NCI-H446 treated with DMSO at 0.1 percent for 48 hours (cell line): ENCODE data around the gene TIE1.

Source experiments
- DNase-seq: peaks from one replicate; lab custom pipeline; 2025; lab: John Stamatoyannopoulos, UW

The TIE1 gene

DNA sequence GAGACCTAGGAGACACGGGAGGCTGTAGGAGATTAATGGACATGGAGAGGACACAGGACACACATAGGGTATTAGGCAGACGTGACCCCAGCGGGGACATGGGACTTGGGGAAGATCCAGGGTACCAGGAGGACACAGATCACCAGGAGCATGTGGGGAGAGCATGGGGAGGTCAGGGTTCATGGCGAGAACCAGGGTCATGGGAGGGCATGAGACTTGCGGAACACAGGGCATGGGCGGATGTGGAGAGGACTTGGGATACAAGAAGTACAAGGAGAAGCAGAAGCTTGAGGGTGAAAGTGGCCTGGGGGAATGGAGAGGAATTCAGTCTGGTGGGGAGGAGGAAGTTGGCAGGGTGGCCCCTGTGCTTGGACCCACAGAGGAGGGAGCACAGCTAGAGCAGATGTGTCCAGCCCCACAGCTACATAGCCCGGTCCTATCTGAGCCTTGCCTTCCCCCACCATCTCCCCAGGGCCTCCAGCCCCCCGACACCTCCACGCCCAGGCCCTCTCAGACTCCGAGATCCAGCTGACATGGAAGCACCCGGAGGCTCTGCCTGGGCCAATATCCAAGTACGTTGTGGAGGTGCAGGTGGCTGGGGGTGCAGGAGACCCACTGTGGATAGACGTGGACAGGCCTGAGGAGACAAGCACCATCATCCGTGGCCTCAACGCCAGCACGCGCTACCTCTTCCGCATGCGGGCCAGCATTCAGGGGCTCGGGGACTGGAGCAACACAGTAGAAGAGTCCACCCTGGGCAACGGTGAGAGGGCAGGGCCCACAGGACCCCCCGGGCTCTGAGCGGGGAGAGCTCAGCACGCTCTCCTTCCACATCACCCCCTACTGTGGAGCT is 12.1 kb downstream of the TIE1 start:
- DNase-seq = no peak

DNA sequence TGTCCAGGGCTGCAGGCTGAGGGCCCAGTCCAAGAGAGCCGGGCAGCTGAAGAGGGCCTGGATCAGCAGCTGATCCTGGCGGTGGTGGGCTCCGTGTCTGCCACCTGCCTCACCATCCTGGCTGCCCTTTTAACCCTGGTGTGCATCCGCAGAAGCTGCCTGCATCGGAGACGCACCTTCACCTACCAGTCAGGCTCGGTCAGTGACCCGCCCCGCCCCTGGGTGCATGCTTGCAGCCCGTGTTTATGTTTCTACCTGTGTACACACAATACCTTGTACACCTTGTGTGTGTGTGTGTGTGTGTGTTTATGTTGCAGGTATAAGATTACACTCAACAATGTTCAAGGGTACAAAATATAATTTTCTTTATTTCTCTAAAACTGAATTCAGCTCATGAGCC is 13.0 kb downstream of the TIE1 start:
- no peak for DNase-seq

- DNase-seq = no peak
Measured at GRCh38 chr1:43314233-43314632, 13.5 kb downstream of the TIE1 start.

- no peak for DNase-seq
Measured at GRCh38 chr1:43315481-43315880, 14.7 kb downstream of the TIE1 start.

DNA sequence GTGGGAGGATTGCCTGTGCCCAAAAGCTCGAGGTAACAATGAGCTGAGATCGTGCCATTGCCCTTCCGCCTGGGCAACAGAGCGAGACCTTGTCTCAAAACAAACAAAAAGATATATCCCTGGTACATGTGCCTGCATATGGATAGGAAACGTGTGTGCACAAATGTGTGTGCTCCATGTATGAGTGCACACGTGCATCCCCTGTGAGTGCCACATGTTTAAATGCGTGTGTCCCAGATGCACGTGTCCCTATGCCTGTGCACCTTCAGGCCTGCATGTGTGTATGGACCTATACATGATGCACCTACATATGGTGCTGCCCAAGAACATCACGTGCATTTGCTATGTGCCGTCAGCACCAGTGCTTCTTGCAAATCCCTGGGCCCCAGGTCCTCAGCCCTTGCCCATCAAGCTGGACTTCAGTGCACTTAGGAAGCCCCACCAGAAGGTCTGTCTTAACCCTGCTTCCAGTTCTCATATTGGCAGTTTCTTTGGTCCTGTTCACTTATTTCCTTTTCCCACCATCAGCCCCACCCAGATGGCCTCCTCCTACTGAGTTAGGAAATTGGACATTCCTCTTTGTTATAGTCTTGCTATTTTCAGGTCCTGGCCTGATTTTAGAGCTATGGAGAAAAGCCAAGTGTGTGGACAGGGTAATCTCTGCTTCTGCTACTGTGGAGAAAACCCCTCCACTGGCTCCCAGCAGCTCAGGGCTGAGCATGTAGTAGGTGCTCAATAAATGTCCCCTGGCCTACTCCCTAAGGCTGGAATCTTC is 15.4 kb downstream of the TIE1 start:
- DNase-seq = no peak

DNA sequence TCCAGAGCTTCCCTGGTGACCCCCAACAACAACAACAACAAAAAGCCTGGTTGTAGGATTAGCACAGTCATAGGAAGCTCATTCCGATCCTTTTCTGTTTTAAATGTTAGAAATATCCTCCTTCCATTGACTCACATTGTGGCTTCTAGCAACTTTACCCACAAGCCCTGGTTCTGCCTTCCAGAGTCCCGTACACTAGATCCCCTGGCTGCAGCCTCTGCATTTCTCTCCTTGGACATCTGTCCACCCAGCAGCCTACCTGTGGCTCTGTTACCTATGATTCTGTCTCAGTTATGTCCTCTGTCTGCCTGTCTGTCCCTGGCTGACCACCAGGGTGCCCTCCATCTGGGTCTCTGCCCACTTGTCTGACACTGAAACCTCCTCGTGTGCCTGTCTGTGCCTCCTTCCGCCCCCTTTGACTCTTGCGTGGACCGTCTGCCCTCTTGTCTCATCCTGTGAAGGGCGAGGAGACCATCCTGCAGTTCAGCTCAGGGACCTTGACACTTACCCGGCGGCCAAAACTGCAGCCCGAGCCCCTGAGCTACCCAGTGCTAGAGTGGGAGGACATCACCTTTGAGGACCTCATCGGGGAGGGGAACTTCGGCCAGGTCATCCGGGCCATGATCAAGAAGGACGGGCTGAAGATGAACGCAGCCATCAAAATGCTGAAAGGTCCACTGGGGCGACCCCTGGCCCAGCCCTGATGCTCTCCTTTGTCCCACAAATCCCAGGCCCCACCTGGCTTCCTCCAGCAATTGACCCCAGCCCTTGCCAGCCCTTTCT is 16.1 kb downstream of the TIE1 start:
- DNase-seq = no peak

DNA sequence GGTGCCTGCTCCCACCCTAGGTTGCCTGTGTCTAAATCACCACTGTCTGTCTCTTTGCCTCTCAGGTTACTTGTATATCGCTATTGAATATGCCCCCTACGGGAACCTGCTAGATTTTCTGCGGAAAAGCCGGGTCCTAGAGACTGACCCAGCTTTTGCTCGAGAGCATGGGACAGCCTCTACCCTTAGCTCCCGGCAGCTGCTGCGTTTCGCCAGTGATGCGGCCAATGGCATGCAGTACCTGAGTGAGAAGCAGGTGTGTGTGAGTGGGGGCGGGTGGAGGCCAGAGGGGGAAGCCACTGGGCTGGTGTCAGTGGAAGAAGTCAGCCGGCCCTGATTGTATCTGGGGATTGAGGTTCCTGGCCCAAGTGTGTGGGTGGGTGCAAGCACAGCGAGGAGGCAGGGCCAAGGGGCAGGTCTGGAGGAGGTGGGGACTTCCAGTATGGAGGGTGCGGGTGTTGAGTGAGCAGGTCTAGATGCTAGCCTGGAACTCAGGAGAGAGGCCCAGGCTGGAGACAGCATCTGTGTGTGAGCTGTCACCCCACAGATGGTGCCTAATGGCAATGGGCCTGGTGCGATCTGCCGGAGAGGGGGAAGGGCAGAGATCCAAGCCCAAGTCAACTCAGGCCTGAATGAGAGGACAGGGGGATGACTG is 17.2 kb downstream of the TIE1 start:
- DNase-seq = no peak

GRCh38 chr1:43318831-43319230 is 18.0 kb downstream of the TIE1 start:
- no peak for DNase-seq

GRCh38 chr1:43319288-43319687 is 18.5 kb downstream of the TIE1 start:
- no peak for DNase-seq

GRCh38 chr1:43319766-43320165 is 19.0 kb downstream of the TIE1 start:
- no peak for DNase-seq

DNA sequence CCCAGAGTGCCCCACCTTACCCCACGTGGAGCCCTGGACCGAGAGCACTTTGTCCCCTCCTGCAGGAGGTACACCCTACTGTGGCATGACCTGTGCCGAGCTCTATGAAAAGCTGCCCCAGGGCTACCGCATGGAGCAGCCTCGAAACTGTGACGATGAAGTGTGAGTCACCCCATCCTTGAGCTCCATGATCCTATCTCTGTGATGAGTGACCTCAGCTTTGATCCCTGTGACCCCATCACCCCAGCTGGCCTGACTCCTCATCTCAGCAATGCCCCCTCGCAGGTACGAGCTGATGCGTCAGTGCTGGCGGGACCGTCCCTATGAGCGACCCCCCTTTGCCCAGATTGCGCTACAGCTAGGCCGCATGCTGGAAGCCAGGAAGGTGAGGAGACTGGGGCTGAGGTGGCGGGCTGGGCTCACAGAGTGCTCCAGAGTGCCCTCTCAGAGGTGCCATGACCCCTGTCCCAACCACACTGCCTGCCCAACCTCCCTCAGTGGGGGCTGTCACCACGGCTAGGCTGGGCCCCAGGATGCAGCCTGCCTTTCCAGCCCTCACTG is 20.6 kb downstream of the TIE1 start:
- DNase-seq = no peak

- DNase-seq = no peak
Measured at GRCh38 chr1:43322506-43322905, 21.7 kb downstream of the TIE1 start.

- DNase-seq = no peak
Measured at GRCh38 chr1:43324810-43325209, 24.0 kb downstream of the TIE1 start.

DNA sequence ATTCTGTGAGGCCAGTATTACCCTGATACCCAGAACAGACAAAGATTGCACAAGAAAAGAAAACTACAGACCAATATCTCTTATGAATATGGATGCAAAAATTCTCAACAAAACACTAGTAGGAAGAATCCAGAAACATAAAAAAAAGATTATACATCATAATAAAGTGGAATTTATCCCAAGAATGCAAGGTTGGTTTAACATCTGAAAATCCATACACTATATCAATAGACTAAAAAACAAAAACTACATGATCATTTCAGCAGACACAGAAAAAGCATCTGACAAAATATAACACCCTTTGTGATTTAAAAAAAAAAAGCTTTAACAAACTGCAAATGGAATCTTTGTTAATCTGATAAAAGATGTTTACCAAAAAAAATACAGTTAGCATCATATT is 24.6 kb downstream of the TIE1 start:
- no peak for DNase-seq

DNA sequence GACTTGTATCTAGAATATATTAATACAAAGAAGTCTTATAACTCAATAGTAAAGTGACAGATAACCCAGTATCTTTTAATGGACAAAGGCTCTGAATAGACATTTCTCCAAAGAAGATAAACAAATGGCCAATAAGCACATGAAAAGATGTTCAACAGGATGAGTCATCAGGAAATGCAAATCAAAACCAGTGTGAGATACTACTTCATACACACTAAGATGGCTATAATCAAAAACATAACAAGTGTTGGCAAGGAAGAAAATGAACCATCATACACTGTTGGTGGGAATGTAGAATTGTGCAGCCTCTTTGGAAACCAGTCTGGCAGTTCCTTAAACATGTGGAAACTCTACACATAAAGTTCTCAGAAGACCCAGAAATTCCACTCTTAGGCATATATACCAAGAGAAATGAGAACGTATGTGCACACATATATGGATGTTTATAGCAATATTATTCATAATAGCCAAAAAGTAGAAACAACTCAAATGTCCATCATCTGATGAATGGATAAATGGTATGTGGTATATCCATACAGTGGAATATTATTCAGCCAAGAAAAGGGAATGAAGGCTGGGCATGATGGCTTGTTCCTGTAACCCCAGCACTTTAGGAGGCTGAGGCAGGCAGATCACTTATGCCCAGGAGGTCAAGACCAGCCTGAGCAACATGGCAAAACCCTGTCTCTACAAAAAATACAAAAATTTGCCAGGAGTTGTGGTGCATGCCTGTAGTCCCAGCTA is 26.9 kb downstream of the TIE1 start:
- no peak for DNase-seq

GRCh38 chr1:43329995-43330751 is 29.4 kb downstream of the TIE1 start:
- DNase-seq = no peak

DNA sequence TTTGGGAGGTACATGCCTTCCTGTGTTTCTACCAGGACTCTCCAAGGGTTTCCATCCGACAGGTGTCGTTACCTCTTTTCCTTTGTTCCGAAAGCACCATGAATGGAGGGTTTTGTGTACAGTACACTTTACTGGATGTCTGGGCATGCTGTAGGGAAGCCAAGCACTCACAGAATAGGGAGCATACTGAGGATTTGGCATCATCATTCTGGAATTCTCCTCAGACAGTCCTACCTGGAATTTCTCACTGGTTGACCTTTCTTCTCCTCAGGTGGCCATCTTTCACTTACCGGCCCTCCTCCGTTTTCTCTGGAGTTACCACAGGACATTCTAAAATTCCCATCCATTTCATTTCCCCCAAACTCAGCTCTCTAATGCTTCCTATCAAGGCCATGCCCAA is 30.9 kb downstream of the TIE1 start:
- no peak for DNase-seq

DNA sequence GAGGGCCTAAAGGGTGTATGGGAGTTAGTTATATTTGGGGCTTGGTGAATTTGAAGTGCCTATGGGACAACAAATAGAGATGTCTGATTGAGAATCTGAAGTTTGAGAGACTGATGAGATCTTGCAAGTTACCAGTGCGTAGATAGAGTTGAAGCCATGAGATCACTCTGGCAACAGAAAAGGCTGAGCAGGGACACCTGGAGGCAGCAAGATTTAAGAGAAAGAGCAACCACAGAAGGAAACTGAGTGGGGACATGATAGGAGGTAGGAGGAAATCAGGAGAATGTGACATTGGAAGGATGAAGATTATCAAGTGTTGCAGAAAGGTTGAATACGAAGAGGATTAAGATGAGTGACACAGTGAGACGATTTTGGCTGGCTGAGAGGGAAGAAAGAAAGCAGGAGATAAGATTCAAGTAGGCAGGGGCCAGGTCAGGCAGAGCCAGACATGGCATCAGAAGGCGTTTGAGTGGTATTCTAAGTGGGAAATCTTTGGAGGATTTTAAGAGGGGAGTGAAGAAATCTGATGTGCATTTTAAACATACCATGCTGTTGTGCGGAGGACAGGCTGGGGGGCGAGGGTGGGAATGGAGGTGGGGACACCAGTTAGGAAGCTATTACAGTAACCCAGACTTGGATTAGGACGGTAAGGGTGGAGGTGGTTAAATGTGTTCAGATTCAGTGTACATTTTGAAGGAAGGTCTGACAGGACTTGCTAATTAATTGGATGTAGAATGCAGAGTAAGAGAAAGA is 33.8 kb downstream of the TIE1 start:
- no peak for DNase-seq

- DNase-seq = no peak
Measured at GRCh38 chr1:43337588-43337987, 36.8 kb downstream of the TIE1 start, which contains the start of gene MPL. Gene MPL (plus strand): TSS chr1:43337818. CDS start chr1:43337849, 31 bp downstream.
